Sigmoid colon (tissue), 4 donors: ENCODE measurements around the gene KIF6.

ENCODE experiments used
- EP300 ChIP-seq, 4 donors: sonication (generic); formaldehyde crosslinking; IDR thresholded peaks; one replicate each; pipeline ENCODE4 v1.6.1; 2017; ENCODE audit warnings: antibody characterized with exemption in 4 of 4
- TF ChIP-seq, protein P1 (sequence below), 4 experiments: fragments of 450-650 bp in 3 of 4; fragments of 200-600 bp in 1 of 4; IDR thresholded peaks; one replicate each; pipeline ENCODE4 v1.5.1; 2016 to 2019; ENCODE audit warnings: antibody characterized with exemption in 4 of 4, mild to moderate bottlenecking in 3 of 4, moderate library complexity in 2 of 4

DNA sequence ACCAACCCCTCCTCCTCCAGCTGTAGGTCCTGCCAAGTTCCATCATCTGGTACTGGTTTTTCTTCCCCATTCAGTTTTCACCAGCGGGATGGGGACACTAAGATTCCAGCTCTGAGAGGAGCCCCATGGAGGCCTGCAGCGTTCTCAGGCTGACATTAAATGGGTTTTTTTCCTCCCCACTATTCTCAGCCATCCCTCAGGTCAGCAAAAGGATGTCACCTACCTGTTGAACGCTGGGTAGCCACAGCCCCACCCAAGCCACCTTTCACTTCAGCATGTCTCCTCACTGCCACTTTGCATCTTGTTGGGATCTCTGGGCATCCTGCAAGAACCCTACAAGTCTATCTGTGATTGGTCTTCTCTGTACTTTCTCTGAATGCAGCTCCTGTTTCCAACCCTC is 417.7 kb downstream of the KIF6 start:
- TF ChIP-seq, protein P1, sequence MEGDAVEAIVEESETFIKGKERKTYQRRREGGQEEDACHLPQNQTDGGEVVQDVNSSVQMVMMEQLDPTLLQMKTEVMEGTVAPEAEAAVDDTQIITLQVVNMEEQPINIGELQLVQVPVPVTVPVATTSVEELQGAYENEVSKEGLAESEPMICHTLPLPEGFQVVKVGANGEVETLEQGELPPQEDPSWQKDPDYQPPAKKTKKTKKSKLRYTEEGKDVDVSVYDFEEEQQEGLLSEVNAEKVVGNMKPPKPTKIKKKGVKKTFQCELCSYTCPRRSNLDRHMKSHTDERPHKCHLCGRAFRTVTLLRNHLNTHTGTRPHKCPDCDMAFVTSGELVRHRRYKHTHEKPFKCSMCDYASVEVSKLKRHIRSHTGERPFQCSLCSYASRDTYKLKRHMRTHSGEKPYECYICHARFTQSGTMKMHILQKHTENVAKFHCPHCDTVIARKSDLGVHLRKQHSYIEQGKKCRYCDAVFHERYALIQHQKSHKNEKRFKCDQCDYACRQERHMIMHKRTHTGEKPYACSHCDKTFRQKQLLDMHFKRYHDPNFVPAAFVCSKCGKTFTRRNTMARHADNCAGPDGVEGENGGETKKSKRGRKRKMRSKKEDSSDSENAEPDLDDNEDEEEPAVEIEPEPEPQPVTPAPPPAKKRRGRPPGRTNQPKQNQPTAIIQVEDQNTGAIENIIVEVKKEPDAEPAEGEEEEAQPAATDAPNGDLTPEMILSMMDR (IDR thresholded peaks at IDR 0.05): no peak
- no peak for TF ChIP-seq EP300 (IDR thresholded peaks at IDR 0.05)
